ENCODE measurements around the gene ZNF606.

The ZNF606 gene

GRCh38 chr19:57978586-57979289 lies 23.9 kb downstream of the ZNF606 start:
- H3K4me3 Mint-ChIP-seq = no peak overlapping the region
- no peaks in the 10 kb centered on the region for H3K27me3 Mint-ChIP-seq
- no peak for ATAC-seq
- H3K4me1 Mint-ChIP-seq = no peaks in the 10 kb centered on the region
- no peak overlapping the region for H3K27ac Mint-ChIP-seq
- H3K9me3 Mint-ChIP-seq = peaks cover 69 to 96% of the 10 kb centered on the region in 2 donors
- no peak for DNase-seq

- no peaks in the 10 kb centered on the region for H3K27me3 Mint-ChIP-seq
- peaks cover 52 to 86% of the 10 kb centered on the region in 2 donors for H3K9me3 Mint-ChIP-seq
- no peak within 1 kb of the TSS for H3K4me3 Mint-ChIP-seq
- ATAC-seq = no peak
- no peak for DNase-seq
- H3K27ac Mint-ChIP-seq = peak within 1 kb of the TSS in 1 of 2 donors; percentile 57
- H3K4me1 Mint-ChIP-seq = no peaks in the 10 kb centered on the region
Measured at GRCh38 chr19:57974434-57974833, 28.2 kb downstream of the ZNF606 start, which contains the start of gene C19orf18. Gene C19orf18 (minus strand): TSS chr19:57974534. CDS start chr19:57974432, 102 bp downstream.

GRCh38 chr19:57964761-57965160 lies 37.9 kb downstream of the ZNF606 start:
- no peaks in the 10 kb centered on the region for H3K4me1 Mint-ChIP-seq
- no peak overlapping the region for H3K4me3 Mint-ChIP-seq
- no peak overlapping the region for H3K27ac Mint-ChIP-seq
- ATAC-seq = no peak
- peaks cover 27 to 53% of the 10 kb centered on the region in 2 donors for H3K9me3 Mint-ChIP-seq
- no peak for DNase-seq
- no peaks in the 10 kb centered on the region for H3K27me3 Mint-ChIP-seq

DNA sequence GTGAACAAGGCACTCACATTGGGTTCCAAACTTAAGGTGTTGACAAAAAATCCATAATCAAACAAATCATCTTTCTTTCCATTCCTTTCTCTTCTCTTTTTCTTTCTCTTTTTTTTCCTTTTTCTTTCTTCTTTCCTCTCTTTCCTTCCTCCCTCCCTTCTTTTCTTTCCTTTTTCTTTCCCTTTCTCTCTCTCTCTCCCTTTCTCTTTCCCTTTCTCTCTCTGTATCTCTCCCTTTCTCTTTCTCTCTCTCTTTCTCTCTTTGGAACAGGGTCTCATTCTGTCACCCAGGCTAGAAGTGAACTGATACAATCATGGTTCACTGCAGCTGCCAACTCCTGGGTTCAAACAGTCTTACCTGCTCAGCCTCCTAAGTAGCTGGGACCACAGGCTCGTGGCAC lies 40.8 kb downstream of the ZNF606 start:
- no peak for DNase-seq
- no peak overlapping the region for H3K27ac Mint-ChIP-seq
- H3K4me3 Mint-ChIP-seq = no peak overlapping the region

DNA sequence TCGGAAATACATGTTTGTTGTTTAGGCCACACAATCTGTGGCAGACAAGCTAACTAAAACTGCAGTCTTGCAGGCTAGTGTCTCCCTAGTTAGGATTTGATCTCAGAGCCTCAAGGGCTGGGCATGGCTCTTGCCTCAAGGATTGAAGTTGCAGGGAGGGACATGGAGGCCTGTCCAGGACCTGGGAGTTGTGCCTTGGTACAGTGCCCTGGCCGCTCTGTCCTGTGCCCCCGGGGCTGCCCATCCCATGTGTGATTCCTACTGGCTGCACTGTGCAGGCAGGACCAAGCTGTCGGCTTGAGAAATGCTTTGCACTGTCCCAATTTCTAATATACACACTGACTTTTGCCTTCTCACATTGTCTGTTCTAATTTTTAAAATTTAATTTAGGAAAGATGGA lies 47.6 kb downstream of the ZNF606 start:
- H3K4me3 Mint-ChIP-seq = no peak overlapping the region
- no peak overlapping the region for H3K27ac Mint-ChIP-seq
- no peaks in the 10 kb centered on the region for H3K27me3 Mint-ChIP-seq
- no peaks in the 10 kb centered on the region for H3K4me1 Mint-ChIP-seq
- H3K9me3 Mint-ChIP-seq = peaks cover 36 to 57% of the 10 kb centered on the region in 2 donors
- DNase-seq (no peak), ATAC-seq (no peak)

More for the DNA sequence above, 40.8 kb downstream of the ZNF606 start:
- Mint-ChIP-seq H3K9me3 (peaks cover 22 to 53% of the 10 kb centered on the region in 2 donors), H3K27me3 (no peaks in the 10 kb centered on the region), H3K4me1 (no peaks in the 10 kb centered on the region)
- ATAC-seq = no peak

DNA sequence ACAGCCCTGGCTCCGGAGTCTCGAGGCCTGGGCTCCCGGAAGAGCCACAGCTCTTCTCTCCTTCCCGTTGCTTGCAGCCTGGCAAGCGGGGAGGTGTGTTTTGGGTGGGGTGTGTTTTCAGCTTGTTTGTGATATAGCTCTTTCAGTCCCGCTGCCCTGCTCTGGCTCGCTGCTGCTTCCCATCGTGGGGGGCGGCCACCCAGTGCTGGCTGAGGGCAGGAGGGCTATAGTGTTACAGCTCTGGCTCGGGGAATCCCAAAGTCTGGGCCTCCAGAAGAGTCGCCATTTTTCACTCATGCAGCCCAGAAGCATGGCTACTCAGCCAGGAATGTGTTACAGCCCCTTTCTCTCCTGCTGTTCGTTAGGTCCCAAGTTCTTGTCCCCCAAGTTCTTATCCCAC lies 52.9 kb downstream of the ZNF606 start:
- H3K9me3 Mint-ChIP-seq = peaks cover 33 to 54% of the 10 kb centered on the region in 2 donors
- no peaks in the 10 kb centered on the region for H3K27me3 Mint-ChIP-seq
- no peak overlapping the region for H3K4me3 Mint-ChIP-seq
- peaks cover 13% of the 10 kb centered on the region for H3K4me1 Mint-ChIP-seq
- no peak overlapping the region for H3K27ac Mint-ChIP-seq
- ATAC-seq (no peak), DNase-seq (no peak)

DNA sequence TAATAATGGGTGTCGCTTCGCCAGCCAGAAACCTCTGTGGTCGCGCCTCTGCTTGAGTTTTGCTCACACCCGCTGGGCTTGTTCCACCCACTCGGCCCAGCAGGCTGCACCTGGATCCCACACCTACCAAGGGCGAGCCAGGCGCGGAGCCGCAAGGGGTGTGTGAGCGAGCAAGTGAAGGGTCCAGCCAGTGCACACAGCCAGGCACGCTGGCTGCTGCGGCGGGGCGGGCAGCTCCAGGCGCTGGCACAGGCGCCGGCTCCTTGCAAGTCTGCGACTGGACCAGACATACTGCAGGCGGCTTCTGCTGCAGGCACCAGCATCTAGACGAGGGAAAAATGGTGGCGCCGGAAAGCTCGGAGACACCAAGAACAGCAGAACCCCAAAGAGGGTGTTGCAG lies 53.3 kb downstream of the ZNF606 start:
- Mint-ChIP-seq H3K4me3 (no peak overlapping the region), H3K9me3 (peaks cover 29 to 54% of the 10 kb centered on the region in 2 donors), H3K27ac (no peak overlapping the region), H3K4me1 (peaks cover 13% of the 10 kb centered on the region), H3K27me3 (no peaks in the 10 kb centered on the region)
- DNase-seq = no peak
- ATAC-seq = no peak

GRCh38 chr19:57947419-57948134 lies 55.0 kb downstream of the ZNF606 start, which contains the start of gene ZNF256:
Gene ZNF256 (minus strand): TSS chr19:57947706. CDS start chr19:57947474, 232 bp downstream.
- H3K27me3 Mint-ChIP-seq = no peaks in the 10 kb centered on the region
- H3K4me1 Mint-ChIP-seq = peaks cover 13% of the 10 kb centered on the region
- DNase-seq (peak; percentile 91 to 95), ATAC-seq (peak; percentile 98)
- H3K4me3 Mint-ChIP-seq = peak within 1 kb of the TSS; percentile 96
- H3K9me3 Mint-ChIP-seq = peaks cover 35 to 56% of the 10 kb centered on the region in 2 donors
- H3K27ac Mint-ChIP-seq = peak within 1 kb of the TSS; percentile 94 to 98

DNA sequence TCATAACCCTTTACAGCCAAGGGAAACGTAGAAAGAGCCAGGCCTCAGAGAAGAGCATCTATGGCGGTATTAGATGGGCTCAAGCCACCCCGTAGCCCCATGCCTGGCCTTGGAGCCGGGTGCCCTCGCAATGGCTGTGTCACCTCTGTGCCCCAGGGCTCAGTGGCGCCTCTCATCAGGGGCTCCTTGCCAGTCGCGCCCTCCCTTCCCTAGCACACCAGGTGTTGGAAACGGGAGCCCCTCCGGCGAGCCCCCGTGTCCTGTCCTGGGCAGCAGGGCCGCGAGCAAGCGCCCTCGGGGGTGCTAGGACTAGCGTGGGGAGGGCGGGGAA lies 55.6 kb downstream of the ZNF606 start:
- Mint-ChIP-seq H3K9me3 (peaks cover 40 to 61% of the 10 kb centered on the region in 2 donors), H3K4me1 (peaks cover 13% of the 10 kb centered on the region)

DNA sequence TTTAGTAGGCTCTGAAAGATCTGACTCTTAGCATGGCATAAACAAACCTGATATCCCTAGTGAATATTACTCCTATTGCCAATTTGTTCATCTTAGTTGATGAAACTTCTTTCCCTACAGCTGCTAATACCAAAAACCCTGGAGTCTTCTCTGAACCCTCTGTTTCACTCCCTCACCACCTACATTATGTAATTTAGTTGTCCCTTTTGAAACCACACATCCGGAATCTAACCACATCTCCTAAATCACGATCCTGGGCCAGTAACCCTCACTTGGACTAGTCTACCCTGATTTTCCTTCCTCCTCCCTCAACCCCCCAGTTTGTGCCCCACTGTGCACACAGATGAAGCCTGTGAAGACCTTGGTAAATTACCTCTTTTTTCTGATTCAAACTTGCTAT lies 56.3 kb downstream of the ZNF606 start:
- peak overlapping the region in 1 of 2 donors; percentile 82 for H3K27ac Mint-ChIP-seq
- peak overlapping the region; percentile 96 for H3K4me3 Mint-ChIP-seq
- ATAC-seq (no peak), DNase-seq (no peak)
- no peaks in the 10 kb centered on the region for H3K27me3 Mint-ChIP-seq
- peaks cover 13% of the 10 kb centered on the region for H3K4me1 Mint-ChIP-seq
- peaks cover 46 to 67% of the 10 kb centered on the region in 2 donors for H3K9me3 Mint-ChIP-seq

More for the DNA sequence above, 55.6 kb downstream of the ZNF606 start:
- Mint-ChIP-seq H3K4me3 (peak overlapping the region; percentile 96), H3K27ac (peak overlapping the region; percentile 94 to 98), H3K27me3 (no peaks in the 10 kb centered on the region)
- ATAC-seq (no peak), DNase-seq (no peak)

DNA sequence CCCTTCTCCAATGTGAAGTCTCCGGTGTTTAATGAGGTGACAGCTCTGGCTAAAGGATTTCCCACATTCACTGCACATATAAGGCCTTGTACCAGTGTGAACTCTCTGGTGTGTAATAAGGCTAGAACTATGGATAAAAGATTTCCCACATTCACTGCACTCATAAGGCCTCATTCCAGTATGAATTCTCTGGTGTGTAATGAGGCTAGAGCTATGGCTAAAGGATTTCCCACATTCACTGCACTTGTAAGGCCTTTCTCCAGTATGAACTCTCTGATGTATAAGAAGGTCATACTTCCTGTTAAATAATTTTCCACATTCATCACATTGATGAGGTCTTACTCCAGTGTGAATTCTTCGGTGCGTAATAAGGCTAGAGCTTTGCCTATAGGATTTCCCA lies 61.0 kb downstream of the ZNF606 start:
- no peak overlapping the region for H3K4me3 Mint-ChIP-seq
- peaks cover 48 to 81% of the 10 kb centered on the region in 2 donors for H3K9me3 Mint-ChIP-seq

GRCh38 chr19:57935731-57936130 lies 66.9 kb downstream of the ZNF606 start:
- Mint-ChIP-seq H3K4me1 (peaks cover 13% of the 10 kb centered on the region), H3K4me3 (no peak overlapping the region), H3K9me3 (peaks cover 39 to 66% of the 10 kb centered on the region in 2 donors), H3K27me3 (peaks cover 10% of the 10 kb centered on the region), H3K27ac (no peak overlapping the region)
- ATAC-seq = no peak
- DNase-seq = no peak

More for the DNA sequence above, 61.0 kb downstream of the ZNF606 start:
- no peak for ATAC-seq
- Mint-ChIP-seq H3K4me1 (peaks cover 10% of the 10 kb centered on the region), H3K27me3 (no peaks in the 10 kb centered on the region), H3K27ac (no peak overlapping the region)
- DNase-seq = no peak

GRCh38 chr19:57934820-57935665 lies 67.6 kb downstream of the ZNF606 start, which contains the start of gene ZNF418:
Gene ZNF418 (minus strand): TSS chr19:57935402. CDS start chr19:57933822, 1,580 bp downstream.
- peaks cover 13% of the 10 kb centered on the region for H3K4me1 Mint-ChIP-seq
- DNase-seq = peak; percentile 38 to 54
- ATAC-seq = peak; percentile 94
- peaks cover 43 to 70% of the 10 kb centered on the region in 2 donors for H3K9me3 Mint-ChIP-seq
- peak within 1 kb of the TSS; percentile 86 to 94 for H3K4me3 Mint-ChIP-seq
- H3K27ac Mint-ChIP-seq = peak within 1 kb of the TSS; percentile 88 to 96
- peaks cover 10% of the 10 kb centered on the region for H3K27me3 Mint-ChIP-seq

DNA sequence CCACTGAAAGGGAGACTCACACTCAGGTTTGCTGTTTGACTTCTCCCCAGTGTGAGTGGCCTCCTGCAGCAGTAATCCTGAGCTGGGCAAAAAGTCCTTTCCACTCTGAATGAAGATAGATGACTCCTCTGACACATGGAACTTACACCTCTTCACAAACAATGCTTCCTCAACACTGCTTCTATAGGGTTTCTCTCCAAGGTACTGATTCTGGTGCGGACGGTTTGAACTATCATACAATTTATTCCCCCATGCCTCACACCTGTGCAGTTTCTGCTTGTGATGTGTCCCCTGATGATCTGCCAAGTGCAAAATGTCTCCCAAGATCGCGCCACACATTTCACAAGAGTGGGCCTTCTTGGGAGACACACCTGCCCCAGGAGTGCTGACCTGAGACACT lies 75.0 kb downstream of the ZNF606 start:
- H3K27ac Mint-ChIP-seq = peak overlapping the region in 1 of 2 donors; percentile 76
- H3K9me3 Mint-ChIP-seq = peaks cover 42 to 54% of the 10 kb centered on the region in 2 donors
- H3K27me3 Mint-ChIP-seq = no peaks in the 10 kb centered on the region
- DNase-seq (no peak), ATAC-seq (no peak)
- H3K4me1 Mint-ChIP-seq = no peaks in the 10 kb centered on the region
- H3K4me3 Mint-ChIP-seq = no peak overlapping the region
